ENCODE measurements around the gene KCTD15.
A peak's percentile ranks its signal among the peaks of the same experiment; 100 is the strongest.

The KCTD15 gene

GRCh38 chr19:33809960-33810359 lies 13.3 kb downstream of the KCTD15 start:
- no peak for DNase-seq
- H3K4me3 Mint-ChIP-seq, result no peak overlapping the region
- peak overlapping the region; percentile 71 for H3K27ac Mint-ChIP-seq

GRCh38 chr19:33810821-33811220 lies 14.2 kb downstream of the KCTD15 start:
- Mint-ChIP-seq H3K4me3 (no peak overlapping the region), H3K27me3 (ENCODE audit: low read depth, poor library complexity) (no peaks in the 10 kb centered on the region), H3K36me3 (ENCODE audit: low read depth) (peaks cover 65% of the 10 kb centered on the region), H3K9me3 (no peaks in the 10 kb centered on the region), H3K27ac (no peak overlapping the region), H3K4me1 (peaks cover 7% of the 10 kb centered on the region)
- DNase-seq, result no peak
- TF ChIP-seq CTCF (IDR thresholded peaks at IDR 0.05), result no peak

More at GRCh38 chr19:33809960-33810359, 13.3 kb downstream of the KCTD15 start:
- no peaks in the 10 kb centered on the region for H3K27me3 Mint-ChIP-seq (ENCODE audit: low read depth, poor library complexity)
- peaks cover 7% of the 10 kb centered on the region for H3K4me1 Mint-ChIP-seq
- H3K36me3 Mint-ChIP-seq (ENCODE audit: low read depth), result peaks cover 64% of the 10 kb centered on the region
- no peak for TF ChIP-seq CTCF (IDR thresholded peaks at IDR 0.05)
- no peaks in the 10 kb centered on the region for H3K9me3 Mint-ChIP-seq

- Mint-ChIP-seq H3K4me3 (no peak overlapping the region), H3K4me1 (peaks cover 3% of the 10 kb centered on the region), H3K9me3 (no peaks in the 10 kb centered on the region), H3K27me3 (ENCODE audit: low read depth, poor library complexity) (no peaks in the 10 kb centered on the region), H3K36me3 (ENCODE audit: low read depth) (peaks cover 60% of the 10 kb centered on the region), H3K27ac (no peak overlapping the region)
- no peak for TF ChIP-seq CTCF (IDR thresholded peaks at IDR 0.05)
- DNase-seq, result no peak
Observed at GRCh38 chr19:33811246-33811645, 14.6 kb downstream of the KCTD15 start.

GRCh38 chr19:33811736-33812387 lies 15.2 kb downstream of the KCTD15 start:
- no peak overlapping the region for H3K27ac Mint-ChIP-seq
- H3K27me3 Mint-ChIP-seq (ENCODE audit: low read depth, poor library complexity), result no peaks in the 10 kb centered on the region
- H3K4me1 Mint-ChIP-seq, result no peaks in the 10 kb centered on the region
- no peaks in the 10 kb centered on the region for H3K9me3 Mint-ChIP-seq
- TF ChIP-seq CTCF (IDR thresholded peaks at IDR 0.05), result no peak
- DNase-seq, result no peak
- no peak overlapping the region for H3K4me3 Mint-ChIP-seq
- peaks cover 54% of the 10 kb centered on the region for H3K36me3 Mint-ChIP-seq (ENCODE audit: low read depth)

GRCh38 chr19:33812388-33813330 lies 16.0 kb downstream of the KCTD15 start:
- no peak overlapping the region for H3K4me3 Mint-ChIP-seq
- H3K27ac Mint-ChIP-seq, result no peak overlapping the region
- no peaks in the 10 kb centered on the region for H3K27me3 Mint-ChIP-seq (ENCODE audit: low read depth, poor library complexity)
- DNase-seq, result no peak
- H3K4me1 Mint-ChIP-seq, result peaks cover under 1% of the 10 kb centered on the region
- peaks cover 48% of the 10 kb centered on the region for H3K36me3 Mint-ChIP-seq (ENCODE audit: low read depth)
- no peaks in the 10 kb centered on the region for H3K9me3 Mint-ChIP-seq
- no peak for TF ChIP-seq CTCF (IDR thresholded peaks at IDR 0.05)

Data from nephron progenitor cell (in vitro differentiated cells).